Transverse colon (tissue), 4 donors: ENCODE data around the gene LDLRAD4. TPM values are rescaled to one million over a fixed set of nuclear protein-coding genes. Genes with fewer than 3 reads are reported as not detected.

Source experiments
- DNase-seq: peaks from one replicate; pipeline ENCODE4 v3.0.0-alpha.2; 2019
- H3K27ac ChIP-seq, 4 donors: fragments of 200-600 bp; sonication (generic); 2 replicates each; pipeline ENCODE4 v1.5.1; 2016 to 2018; ENCODE audit warnings: inconsistent platforms in 4 of 4
- H3K27me3 ChIP-seq: fragments of 200-600 bp; sonication (generic); 2 replicates; pipeline ENCODE4 v1.5.1; 2017; ENCODE audit warnings: inconsistent platforms
- H3K36me3 ChIP-seq, 4 donors: fragments of 200-600 bp; sonication (generic); 2 replicates each; pipeline ENCODE4 v1.5.1; 2017 to 2019; ENCODE audit warnings: inconsistent platforms in 4 of 4
- H3K4me1 ChIP-seq, 4 donors: fragments of 200-600 bp; sonication (generic); 2 replicates each; pipeline ENCODE4 v1.5.1; 2017 to 2020; ENCODE audit warnings: inconsistent platforms in 4 of 4
- H3K4me3 ChIP-seq, 4 donors: fragments of 200-600 bp; sonication (generic); 1 replicate in 1 of 4; 2 replicates in 3 of 4; pipeline versions ENCODE4 v1.5.1 to v1.6.1; 2017 to 2019; ENCODE audit warnings: inconsistent platforms in 4 of 4
- H3K9me3 ChIP-seq, 2 donors: fragments of 200-600 bp; sonication (generic); 2 replicates each; pipeline ENCODE4 v1.5.1; 2017 to 2019; ENCODE audit warnings: inconsistent platforms in 2 of 2
- EP300 ChIP-seq: sonication (generic); formaldehyde crosslinking; IDR thresholded peaks from one replicate; pipeline ENCODE4 v1.6.1; 2017; ENCODE audit warnings: antibody characterized with exemption, low read depth
- POLR2A ChIP-seq: fragments of 450-650 bp; IDR thresholded peaks from one replicate; pipeline ENCODE4 v1.6.1; 2016; ENCODE audit warnings: antibody characterized with exemption, mild to moderate bottlenecking, moderate library complexity
- POLR2AphosphoS5 ChIP-seq, 3 donors: sonication (generic); formaldehyde crosslinking; IDR thresholded peaks; one replicate each; pipeline ENCODE4 v1.6.1; 2016; ENCODE audit warnings: antibody characterized with exemption in 3 of 3
- WGBS, 2 donors: methylation state at CpG; one replicate each; pipeline ENCODE4 v1.1.5; 2018; ENCODE audit warnings: low coverage in 1 of 2; 5-methylcytosine and 5-hydroxymethylcytosine counted together
- in situ Hi-C, 4 donors: fragments of 200-750 bp; cut with MboI; loops; one replicate each; pipeline versions ENCODE4 v1.15.0 to v1.15.1; 2017; ENCODE audit warnings: low sequenced_read_pairs in 3 of 4, low pct_ligation_motif_present in 1 of 4, low pct_unique_long_range_greater_than_20kb in 1 of 4
- intact Hi-C: fragments of 100-400 bp; cut with DNase I; formaldehyde crosslinking; loops from one replicate; pipeline ENCODE4 v1.15.1; 2023; ENCODE audit warnings: low total_unique reads
- total RNA-seq, 4 donors: library from RNA; depleted of rRNA; stranded (reverse); fragments of >200 nt; gene quantifications; one replicate each; pipeline ENCODE4 v1.1.0, GENCODE V29; 2016
- TF ChIP-seq, protein P1 (sequence below), 5 experiments: fragments of 200-600 bp in 3 of 5; fragments of 450-650 bp in 2 of 5; sonication (generic) in 3 of 5; IDR thresholded peaks; 1 replicate in 2 of 5; 2 replicates in 3 of 5; pipeline ENCODE4 v1.5.1; 2016 to 2017; ENCODE audit warnings: antibody characterized with exemption in 5 of 5, inconsistent platforms in 3 of 5, mild to moderate bottlenecking in 2 of 5, moderate library complexity in 1 of 5

Gene LDLRAD4
- total RNA-seq, 4 donors from 2014 or later, result 34.8 to 277 (median 60.6) TPM

DNA sequence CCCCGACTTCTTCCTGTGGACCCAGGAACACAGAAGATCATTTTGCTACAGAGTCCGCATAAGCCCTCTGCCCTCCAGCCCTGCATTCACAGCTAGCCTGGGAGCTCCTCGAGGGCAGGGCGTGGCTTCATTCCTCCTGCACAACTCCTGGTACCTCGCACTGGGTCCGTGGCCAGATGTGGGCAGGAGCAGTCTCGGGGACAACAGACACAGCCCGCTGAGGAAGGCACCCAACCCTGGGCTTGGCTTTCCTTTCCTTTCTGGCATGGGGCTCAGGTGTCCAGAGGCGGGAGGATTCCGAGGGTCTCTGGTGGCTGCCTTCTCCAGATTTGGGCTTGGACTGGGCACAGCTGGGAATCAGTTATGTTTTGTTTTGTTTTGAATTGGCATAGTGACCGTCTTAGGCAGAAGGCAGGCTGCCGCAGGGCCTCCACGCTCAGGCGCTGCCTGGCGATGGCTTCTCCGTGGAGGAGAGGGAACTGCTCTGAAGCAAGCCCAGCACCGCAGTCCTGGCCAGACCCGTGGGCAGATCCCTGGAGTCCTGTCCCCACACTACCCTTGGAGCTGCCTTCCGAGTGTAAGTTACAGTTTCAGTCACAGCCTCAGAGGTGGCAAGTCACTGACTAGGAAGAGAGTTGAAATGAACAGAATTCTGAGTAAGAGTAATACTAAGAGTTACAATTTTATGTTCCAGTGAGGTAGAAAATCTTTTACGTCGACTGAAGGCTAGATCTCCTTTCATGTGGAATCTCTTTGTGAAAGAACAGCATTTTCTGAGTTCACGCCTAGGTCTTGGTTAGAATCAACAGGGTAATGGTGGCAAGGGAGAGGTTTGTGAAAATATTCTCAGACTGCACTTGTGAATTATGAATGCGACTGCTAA, 47.9 kb downstream of the LDLRAD4 start:
- no peak overlapping the region for H3K4me3 ChIP-seq
- no peak for DNase-seq
- intact Hi-C loops, result loop anchor here (5.0 kb wide), 1 partner anchor 44 kb away; no protein-coding TSS in a partner anchor
- H3K27me3 ChIP-seq, result no peaks in the 10 kb centered on the region
- H3K36me3 ChIP-seq, result no peaks in the 10 kb centered on the region
- peaks cover 20 to 56% (median 34%) of the 10 kb centered on the region in 4 donors for H3K4me1 ChIP-seq
- TF ChIP-seq, protein P1, sequence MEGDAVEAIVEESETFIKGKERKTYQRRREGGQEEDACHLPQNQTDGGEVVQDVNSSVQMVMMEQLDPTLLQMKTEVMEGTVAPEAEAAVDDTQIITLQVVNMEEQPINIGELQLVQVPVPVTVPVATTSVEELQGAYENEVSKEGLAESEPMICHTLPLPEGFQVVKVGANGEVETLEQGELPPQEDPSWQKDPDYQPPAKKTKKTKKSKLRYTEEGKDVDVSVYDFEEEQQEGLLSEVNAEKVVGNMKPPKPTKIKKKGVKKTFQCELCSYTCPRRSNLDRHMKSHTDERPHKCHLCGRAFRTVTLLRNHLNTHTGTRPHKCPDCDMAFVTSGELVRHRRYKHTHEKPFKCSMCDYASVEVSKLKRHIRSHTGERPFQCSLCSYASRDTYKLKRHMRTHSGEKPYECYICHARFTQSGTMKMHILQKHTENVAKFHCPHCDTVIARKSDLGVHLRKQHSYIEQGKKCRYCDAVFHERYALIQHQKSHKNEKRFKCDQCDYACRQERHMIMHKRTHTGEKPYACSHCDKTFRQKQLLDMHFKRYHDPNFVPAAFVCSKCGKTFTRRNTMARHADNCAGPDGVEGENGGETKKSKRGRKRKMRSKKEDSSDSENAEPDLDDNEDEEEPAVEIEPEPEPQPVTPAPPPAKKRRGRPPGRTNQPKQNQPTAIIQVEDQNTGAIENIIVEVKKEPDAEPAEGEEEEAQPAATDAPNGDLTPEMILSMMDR (IDR thresholded peaks at IDR 0.05), result no peak
- TF ChIP-seq EP300, result no peak
- no peak for TF ChIP-seq POLR2A
- TF ChIP-seq POLR2AphosphoS5 (IDR thresholded peaks at IDR 0.05), result no peak
- 67 to 81% methylated on average over 4 to 23 of the region's 23 CpGs for WGBS, 2 donors
- H3K27ac ChIP-seq, result peak overlapping the region; percentile 44 to 74 (median 64)
- H3K9me3 ChIP-seq, result no peaks in the 10 kb centered on the region
- in situ Hi-C loops, result no loop called here

GRCh38 chr18:13267431-13267873, 48.9 kb downstream of the LDLRAD4 start:
- in situ Hi-C loops, result no loop called here
- H3K4me3 ChIP-seq, result no peak overlapping the region
- H3K36me3 ChIP-seq, result no peaks in the 10 kb centered on the region
- H3K9me3 ChIP-seq, result no peaks in the 10 kb centered on the region
- DNase-seq, result no peak
- H3K27ac ChIP-seq, result peak overlapping the region; percentile 58 to 74 (median 65)
- H3K27me3 ChIP-seq, result no peaks in the 10 kb centered on the region
- intact Hi-C loops, result loop anchor here (5.0 kb wide), 1 partner anchor 45 kb away; no protein-coding TSS in a partner anchor
- TF ChIP-seq EP300 (no peak), POLR2AphosphoS5 (IDR thresholded peaks at IDR 0.05) (no peak), POLR2A (no peak)
- TF ChIP-seq, protein P1 (IDR thresholded peaks at IDR 0.05), result no peak
- peaks cover 16 to 50% (median 30%) of the 10 kb centered on the region in 4 donors for H3K4me1 ChIP-seq
- WGBS, 2 donors, result 75% methylated on average over 7 of the region's 7 CpGs; no CpG with 5 or more reads in 1 of the 2 donors

DNA sequence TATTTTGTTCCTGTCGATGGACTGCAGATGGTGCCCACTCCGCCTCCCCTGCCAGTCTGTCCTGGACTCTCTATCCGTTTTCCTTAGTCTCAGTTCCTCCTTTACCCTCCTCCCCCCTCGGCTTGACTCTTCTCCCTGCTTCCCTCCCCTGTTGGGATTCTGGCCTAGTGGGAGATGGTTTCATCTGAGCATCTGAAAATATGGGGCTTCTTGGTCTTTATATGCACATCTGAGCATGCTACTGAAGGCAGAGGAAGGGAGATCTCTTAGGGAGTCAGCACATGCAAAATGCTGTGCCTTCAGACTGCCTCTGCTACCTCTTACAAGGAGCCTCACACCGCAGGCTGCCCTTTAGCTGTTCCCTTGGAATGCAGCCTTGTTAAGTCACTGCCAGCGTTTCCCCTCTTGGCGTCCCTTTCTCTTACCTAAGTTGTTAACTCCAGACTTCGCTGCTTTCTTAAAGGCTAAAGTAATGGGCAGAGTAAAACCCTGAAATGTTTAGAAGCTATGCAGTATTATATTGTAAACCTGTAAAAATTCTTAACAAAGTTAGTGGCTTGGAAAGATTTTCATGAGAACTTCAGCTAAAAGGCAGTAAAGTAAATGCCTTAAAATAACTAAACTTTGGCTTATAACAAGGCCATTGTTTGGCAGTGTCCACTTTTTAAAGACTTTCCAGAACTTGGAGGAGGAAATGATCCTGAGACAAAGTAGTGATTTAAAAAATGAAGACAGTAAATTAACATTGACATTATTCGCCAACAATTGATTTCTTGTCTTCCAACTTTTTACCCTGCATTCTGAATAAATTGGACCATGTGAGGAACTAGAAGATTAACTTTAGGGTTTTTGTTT, 49.8 kb downstream of the LDLRAD4 start:
- Histone ChIP-seq H3K4me3 (no peak overlapping the region), H3K27ac (peak overlapping the region; percentile 58 to 74 (median 65)), H3K4me1 (peaks cover 16 to 50% (median 30%) of the 10 kb centered on the region in 4 donors), H3K9me3 (no peaks in the 10 kb centered on the region), H3K36me3 (no peaks in the 10 kb centered on the region), H3K27me3 (no peaks in the 10 kb centered on the region)
- 41 to 60% methylated on average over 8 to 9 of the region's 9 CpGs for WGBS, 2 donors
- DNase-seq, result no peak
- in situ Hi-C loops, result no loop called here
- TF ChIP-seq, protein P1 (IDR thresholded peaks at IDR 0.05), result no peak
- no peak for TF ChIP-seq EP300
- no peak for TF ChIP-seq POLR2AphosphoS5 (IDR thresholded peaks at IDR 0.05)
- intact Hi-C loops, result loop anchor here (5.0 kb wide), 1 partner anchor 46 kb away; no protein-coding TSS in a partner anchor

GRCh38 chr18:13269013-13269280, 50.4 kb downstream of the LDLRAD4 start:
- H3K4me3 ChIP-seq, result no peak overlapping the region
- intact Hi-C loops (loop anchor here (5.0 kb wide), 1 partner anchor 47 kb away; no protein-coding TSS in a partner anchor), in situ Hi-C loops (no loop called here)
- peaks cover 11 to 54% (median 30%) of the 10 kb centered on the region in 4 donors for H3K4me1 ChIP-seq
- DNase-seq, result no peak
- H3K9me3 ChIP-seq, result no peaks in the 10 kb centered on the region
- H3K36me3 ChIP-seq, result no peaks in the 10 kb centered on the region
- no peaks in the 10 kb centered on the region for H3K27me3 ChIP-seq
- 33 to 43% methylated on average over 1 of the region's 1 CpG for WGBS, 2 donors
- H3K27ac ChIP-seq, result peak overlapping the region; percentile 58 to 74 (median 65)
- TF ChIP-seq POLR2AphosphoS5 (IDR thresholded peaks at IDR 0.05) (no peak), POLR2A (no peak), EP300 (no peak)
- TF ChIP-seq, protein P1 (IDR thresholded peaks at IDR 0.05), result no peak
